Measurements from ENCODE around the gene TMEM119.

Gene TMEM119

DNA sequence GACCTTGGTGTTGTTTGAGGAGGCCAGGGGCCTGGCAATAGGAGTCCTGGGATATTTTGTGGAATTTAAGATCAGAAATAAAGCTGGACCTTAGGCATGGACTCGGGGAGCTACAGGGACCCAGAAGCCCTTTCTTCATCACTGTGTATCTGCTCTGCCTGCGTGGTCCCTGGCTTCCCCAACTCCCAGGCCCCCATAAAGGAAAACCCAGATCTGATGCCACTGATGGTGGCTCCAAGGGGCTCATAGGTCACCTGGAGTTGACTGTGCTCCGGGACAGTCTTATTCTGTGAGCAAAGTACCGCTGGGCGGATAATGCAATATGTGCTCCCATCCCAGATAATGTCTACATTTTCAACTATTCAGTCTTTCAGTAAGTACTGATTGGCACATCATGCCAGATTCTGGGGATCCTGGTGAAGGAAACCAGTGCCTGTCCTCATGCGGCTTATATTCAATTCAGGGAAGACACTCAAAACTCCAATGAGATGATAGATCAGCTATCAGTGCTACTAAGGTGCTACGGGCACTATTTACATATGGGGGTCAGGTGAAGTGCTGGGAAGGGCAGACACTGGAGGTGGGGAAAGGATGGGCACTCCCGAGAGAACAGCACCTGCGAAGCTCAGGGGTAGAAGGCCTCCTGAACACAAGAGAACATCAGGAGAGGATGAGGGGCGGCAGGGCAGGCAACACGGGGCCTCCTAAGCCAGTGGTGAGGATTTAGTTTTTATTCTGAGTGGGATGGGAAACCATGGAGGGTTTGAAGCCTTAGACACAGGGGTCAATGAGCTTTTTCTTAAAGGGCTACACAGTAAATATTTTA is 41.3 kb upstream of the TMEM119 start:
- Mint-ChIP-seq H3K4me3 (no peak overlapping the region), H3K27me3 (ENCODE audit: low read depth) (peaks cover 3% of the 10 kb centered on the region), H3K27ac (peak overlapping the region; percentile 33 to 76 (median 67)), H3K36me3 (ENCODE audit: low read depth) (no peaks in the 10 kb centered on the region), H3K4me1 (peaks cover 69% of the 10 kb centered on the region), H3K9me3 (no peaks in the 10 kb centered on the region)
- TF ChIP-seq, protein P1, sequence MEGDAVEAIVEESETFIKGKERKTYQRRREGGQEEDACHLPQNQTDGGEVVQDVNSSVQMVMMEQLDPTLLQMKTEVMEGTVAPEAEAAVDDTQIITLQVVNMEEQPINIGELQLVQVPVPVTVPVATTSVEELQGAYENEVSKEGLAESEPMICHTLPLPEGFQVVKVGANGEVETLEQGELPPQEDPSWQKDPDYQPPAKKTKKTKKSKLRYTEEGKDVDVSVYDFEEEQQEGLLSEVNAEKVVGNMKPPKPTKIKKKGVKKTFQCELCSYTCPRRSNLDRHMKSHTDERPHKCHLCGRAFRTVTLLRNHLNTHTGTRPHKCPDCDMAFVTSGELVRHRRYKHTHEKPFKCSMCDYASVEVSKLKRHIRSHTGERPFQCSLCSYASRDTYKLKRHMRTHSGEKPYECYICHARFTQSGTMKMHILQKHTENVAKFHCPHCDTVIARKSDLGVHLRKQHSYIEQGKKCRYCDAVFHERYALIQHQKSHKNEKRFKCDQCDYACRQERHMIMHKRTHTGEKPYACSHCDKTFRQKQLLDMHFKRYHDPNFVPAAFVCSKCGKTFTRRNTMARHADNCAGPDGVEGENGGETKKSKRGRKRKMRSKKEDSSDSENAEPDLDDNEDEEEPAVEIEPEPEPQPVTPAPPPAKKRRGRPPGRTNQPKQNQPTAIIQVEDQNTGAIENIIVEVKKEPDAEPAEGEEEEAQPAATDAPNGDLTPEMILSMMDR (IDR thresholded peaks at IDR 0.05; ENCODE audit: unreplicated experiment in 3 of 3): no peak

DNA sequence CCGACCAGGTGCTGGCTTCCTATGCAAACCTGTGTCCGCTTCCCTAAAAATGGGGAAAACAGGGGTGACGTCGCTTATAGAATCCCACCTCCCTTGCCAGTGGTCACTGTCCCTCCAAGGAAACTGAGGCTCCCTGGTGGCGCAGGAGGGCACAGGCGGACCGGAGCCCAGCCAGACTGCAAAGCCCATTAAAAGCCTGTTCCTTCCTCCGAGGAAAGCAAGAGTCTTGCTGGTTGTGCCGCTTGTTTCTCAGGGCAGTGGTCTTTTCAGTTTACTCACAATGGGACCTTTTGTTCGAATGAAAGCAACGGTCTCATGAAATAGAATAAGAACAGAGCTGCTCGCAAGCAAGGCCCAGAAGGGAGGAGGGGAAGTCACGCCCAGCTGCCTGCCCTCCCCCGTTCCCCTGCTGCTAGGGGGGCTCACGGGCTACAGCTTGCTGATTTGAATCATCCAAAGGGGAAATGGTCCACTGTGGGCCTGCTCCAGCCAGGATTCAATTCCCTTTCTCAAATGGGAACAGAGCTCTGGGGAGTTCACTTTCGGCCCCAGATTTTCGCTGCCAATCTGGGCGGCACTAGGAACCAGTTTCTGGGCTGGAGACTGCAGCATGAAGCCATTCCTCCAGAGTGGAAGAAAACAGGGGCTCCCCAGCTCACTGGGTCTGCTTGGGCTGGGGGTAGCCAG is 40.4 kb upstream of the TMEM119 start:
- H3K27ac Mint-ChIP-seq: peak overlapping the region; percentile 67 to 88 (median 76)
- H3K4me3 Mint-ChIP-seq: peak overlapping the region in 1 of 3 experiments; percentile 29
- TF ChIP-seq, protein P1 (IDR thresholded peaks at IDR 0.05; ENCODE audit: unreplicated experiment in 3 of 3): no peak
- no peaks in the 10 kb centered on the region for H3K9me3 Mint-ChIP-seq
- no peaks in the 10 kb centered on the region for H3K36me3 Mint-ChIP-seq (ENCODE audit: low read depth)
- H3K4me1 Mint-ChIP-seq: peaks cover 62% of the 10 kb centered on the region
- peaks cover 3% of the 10 kb centered on the region for H3K27me3 Mint-ChIP-seq (ENCODE audit: low read depth)

DNA sequence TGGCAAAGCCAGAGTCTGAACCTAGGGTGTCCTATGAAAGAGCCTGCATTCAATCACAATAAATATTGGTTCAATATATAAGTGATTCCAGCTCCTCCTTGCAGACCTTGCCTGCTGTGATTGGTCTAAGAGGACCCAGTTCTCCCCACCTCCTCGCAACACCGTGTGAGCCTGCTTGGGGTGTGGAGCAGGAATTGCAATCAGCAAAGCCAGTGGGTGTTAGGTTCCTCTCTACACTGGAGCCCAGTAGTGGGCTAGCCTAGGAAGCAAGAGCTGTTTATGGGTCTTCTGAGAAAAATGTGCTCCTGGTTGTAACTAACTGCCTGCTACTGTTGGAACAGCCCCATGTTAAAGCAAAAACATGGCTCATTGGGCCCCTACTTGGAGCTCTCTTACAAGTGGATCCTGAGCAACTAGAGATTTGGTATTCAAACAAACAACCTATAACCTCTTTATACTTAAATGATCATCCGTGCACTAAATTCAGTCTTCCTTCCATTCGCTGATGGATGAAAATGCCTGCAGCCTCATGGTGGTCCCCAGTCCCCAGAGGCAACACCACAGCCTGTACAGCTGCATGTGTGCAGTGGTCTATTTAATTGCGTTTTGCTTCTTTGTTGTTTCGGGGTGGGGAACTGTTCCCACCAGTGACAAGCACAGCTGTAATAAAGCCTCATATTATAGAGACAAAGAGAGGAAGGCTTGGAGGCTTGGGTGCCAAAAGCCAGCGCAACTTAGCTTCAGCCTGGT is 39.5 kb upstream of the TMEM119 start:
- Mint-ChIP-seq H3K27ac (peak overlapping the region; percentile 67 to 88 (median 76)), H3K4me1 (peaks cover 57% of the 10 kb centered on the region), H3K36me3 (ENCODE audit: low read depth) (no peaks in the 10 kb centered on the region), H3K27me3 (ENCODE audit: low read depth) (peaks cover 3% of the 10 kb centered on the region), H3K4me3 (no peak overlapping the region), H3K9me3 (no peaks in the 10 kb centered on the region)
- TF ChIP-seq, protein P1 (IDR thresholded peaks at IDR 0.05; ENCODE audit: unreplicated experiment in 3 of 3): no peak

DNA sequence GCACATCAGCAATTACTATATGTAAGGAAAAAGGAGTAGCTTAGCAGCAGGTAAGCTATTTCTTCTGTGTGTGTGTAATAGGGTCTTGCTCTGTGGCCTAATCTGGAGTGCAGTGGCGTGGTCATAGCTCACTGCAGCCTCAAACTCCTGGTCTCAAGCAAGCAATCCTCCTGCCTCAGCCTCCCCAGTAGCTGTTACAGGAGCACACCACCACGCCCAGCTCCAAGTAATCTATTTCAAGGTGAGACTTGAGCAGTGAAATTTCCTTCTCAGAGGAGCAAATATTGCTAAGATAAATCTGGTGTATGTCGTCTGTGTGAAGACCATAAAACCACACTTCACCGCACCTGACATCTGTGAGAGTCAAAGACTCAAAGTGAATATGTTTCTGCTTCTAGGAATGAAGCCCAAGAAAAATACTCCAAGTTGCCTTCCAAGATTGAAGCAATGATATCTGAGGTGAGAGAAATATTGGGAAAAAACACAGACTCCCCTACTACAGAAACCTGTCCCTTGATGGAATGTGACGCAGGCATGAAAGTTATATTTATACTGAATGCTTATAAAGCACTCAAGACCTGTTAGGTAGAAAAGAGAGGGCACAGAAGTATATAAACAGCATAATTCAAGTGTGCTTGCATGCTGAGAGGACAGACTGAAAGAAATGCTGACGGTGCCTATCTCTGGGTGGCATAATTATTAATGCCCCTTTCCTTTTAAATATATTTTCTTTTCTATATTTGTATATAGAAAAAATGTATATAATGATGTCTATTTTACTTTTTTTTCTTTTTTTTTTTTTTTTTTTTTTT is 38.3 kb upstream of the TMEM119 start:
- Mint-ChIP-seq H3K9me3 (no peaks in the 10 kb centered on the region), H3K27me3 (ENCODE audit: low read depth) (peaks cover 3% of the 10 kb centered on the region), H3K4me1 (peaks cover 53% of the 10 kb centered on the region), H3K27ac (peak overlapping the region; percentile 11 to 65 (median 45)), H3K36me3 (ENCODE audit: low read depth) (no peaks in the 10 kb centered on the region), H3K4me3 (no peak overlapping the region)
- TF ChIP-seq, protein P1 (IDR thresholded peaks at IDR 0.05; ENCODE audit: unreplicated experiment in 3 of 3): no peak

DNA sequence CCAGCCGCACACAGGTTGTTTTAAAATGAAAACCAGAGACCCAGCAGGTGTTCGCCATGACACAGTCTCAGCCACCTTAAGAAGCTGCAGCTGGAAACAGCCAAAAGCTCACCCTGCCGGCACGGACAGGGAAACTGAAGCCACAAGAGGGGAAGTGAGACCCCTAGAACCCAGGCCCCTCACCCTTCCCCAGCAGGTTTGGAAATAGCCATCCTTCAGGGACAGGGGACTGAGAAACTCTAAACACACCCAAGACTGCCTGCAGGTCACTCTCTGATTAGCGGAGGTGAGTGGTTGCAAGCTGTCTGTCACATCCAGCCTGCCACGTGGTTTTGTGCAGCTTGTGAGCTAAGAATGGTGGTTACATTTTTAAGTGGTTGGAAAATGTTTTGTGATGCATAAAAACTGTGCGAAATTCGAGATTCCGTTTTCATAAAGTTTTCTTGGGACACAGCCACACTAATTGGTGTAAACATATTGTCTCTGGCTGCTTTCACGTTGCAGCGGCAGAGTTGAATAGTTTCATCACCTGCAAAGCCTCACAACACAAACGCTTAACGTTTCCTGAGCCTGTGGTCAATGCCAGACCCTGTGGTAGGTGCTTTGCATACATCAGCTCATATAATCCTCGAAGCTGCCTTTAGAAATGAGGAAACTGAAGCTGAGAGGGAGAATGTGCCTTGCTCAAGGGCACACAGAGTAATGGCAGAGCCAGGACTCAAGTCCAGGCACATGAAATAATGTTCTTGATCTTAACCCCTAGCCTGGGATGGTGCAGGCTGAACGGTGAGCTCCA is 37.5 kb upstream of the TMEM119 start:
- TF ChIP-seq, protein P1 (IDR thresholded peaks at IDR 0.05; ENCODE audit: unreplicated experiment in 3 of 3): no peak
- Mint-ChIP-seq H3K27me3 (ENCODE audit: low read depth) (peaks cover 3% of the 10 kb centered on the region), H3K4me1 (peaks cover 50% of the 10 kb centered on the region), H3K9me3 (no peaks in the 10 kb centered on the region), H3K27ac (peak overlapping the region in 1 of 3 experiments; percentile 45), H3K36me3 (ENCODE audit: low read depth) (no peaks in the 10 kb centered on the region), H3K4me3 (no peak overlapping the region)

Data from nephron (organoid).